Fibroblast of the conjunctiva (primary cell): ENCODE measurements around the gene C5.
"Not testable (repeated sequence)": the region's sequence is repeated elsewhere in the genome, so short reads cannot be mapped to it uniquely, and the experiment has no call there.

Experiments used
- DNase-seq: peaks from one replicate; pipeline ENCODE4 v3.0.0-alpha.2; 2010; ENCODE audit warnings: low read depth

Gene C5

DNA sequence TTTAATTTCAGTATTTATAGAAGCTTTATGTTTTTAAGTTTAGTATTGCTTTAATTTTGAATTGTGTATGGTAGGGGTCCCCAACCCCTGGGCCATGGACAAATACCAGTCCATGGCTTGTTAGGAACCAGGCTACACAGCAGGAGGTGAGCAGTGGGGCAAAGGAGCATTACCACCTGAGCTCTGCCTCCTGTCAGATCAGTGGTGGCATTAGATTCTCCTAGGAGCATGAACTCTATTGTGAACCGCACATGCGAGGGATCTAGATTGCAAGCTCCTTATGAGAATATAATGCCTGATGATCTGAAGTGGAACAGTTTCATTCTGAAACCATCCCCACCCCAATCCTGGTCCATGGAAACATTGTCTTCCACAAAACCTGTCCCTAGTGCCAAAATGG, 1.9 kb downstream of the C5 start:
- no peak for DNase-seq

DNA sequence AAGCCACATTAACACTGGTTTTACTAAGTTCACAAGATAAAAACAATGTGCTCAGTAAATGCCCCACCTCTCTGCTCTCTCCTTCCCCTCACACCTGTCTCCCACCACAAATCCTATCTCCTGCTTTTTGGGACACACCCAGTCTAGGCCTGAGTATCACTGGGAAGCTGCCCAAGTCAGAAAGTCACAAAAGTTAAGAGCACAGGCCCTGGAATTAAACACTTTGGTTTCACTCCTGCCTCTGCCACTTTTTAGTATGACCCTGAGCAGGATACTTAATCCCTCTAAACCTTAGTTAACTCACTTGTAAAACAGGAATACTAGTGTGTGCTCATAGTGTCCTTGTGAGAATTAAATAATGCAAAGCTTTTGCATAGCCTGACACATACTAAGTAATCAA, 11.3 kb downstream of the C5 start:
- no peak for DNase-seq

DNA sequence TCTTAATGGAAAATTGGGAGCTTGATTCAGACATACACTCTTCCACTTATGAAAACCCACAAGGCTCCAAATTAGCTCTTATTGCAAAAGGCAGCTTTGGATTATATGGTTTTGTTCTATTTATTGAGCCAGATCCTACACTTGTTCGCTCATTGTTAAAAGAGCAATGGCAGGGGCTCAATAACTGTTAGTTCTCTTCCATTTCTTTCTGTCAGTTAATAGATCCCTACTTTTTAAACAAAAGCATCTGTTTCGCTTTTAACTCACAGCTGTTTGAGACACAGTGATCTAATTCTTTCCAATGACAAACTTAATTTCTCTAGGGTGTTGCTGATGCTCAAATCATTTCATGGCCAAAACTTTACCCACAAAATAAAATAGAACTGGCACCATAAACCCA, 11.7 kb downstream of the C5 start:
- DNase-seq: no peak

DNA sequence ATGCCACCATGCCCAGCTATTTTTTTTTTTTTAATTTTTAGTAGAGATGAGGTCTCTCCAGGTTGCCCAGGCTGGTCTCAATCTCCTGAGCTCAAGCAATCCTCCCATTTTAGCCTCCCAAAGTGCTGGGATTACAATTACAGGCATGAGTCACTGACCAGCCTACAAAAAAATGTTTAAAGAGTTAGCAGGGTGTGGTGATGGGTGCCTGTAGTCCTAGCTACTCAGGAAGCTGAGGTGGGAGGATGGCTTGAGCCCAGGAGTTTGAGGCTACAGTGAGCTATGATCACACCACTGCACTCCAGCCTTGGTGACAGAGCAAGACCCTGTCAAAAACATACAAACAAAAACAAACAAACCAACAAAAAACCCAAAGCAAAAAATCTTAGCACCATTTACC, 14.4 kb downstream of the C5 start:
- DNase-seq: not testable (repeated sequence)

DNA sequence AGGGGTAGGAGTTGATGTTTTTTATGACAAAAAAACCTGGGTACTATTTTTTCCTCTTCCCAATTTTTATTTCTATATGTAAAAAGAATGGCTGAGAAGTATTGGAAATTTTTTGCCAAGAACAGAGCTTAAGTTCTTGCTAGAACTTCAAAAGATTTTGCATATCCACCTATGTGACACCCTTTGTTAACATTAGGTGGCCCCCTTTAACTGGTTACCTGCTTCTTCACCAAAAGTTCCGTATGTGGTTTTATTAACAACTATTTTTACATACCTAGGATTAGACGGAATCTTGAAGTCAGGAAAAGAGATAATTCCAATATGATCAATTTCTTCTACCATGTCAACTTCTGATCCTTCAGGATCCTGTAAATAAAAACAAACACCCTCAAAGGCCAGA, 15.5 kb downstream of the C5 start:
- no peak for DNase-seq

DNA sequence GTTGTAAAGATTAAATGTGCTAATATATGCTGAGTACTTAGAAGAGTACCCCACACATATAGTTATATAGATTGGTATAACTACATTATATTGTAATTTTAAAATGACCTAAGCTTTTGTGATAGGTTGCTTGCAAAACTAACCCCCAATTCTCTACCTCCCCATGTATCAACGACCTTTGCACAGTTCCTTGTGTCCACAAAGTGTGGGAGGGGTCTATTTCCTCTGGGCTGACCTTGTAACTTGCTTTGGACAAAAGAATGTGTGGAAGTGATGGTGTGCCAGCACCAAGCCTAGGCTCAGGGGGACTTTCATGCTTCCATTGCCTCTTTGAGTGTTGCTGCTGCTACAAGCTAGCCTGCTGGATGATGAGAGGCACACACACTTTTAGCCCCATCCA, 20.6 kb downstream of the C5 start:
- no peak for DNase-seq

DNA sequence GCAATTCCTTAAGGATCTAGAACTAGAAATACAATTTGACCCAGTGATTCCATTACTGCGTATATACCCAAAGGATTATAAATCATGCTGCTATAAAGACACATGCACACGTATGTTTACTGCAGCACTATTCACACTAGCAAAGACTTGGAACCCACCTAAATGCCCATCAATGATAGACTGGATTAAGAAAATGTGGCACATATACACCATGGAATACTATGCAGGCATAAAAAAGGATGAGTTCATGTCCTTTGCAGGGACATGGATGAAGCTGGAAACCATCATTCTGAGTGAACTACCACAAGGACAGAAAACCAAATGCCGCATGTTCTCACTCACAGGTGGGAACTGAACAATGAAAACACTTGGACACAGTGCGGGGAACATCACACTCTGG, 21.8 kb downstream of the C5 start:
- DNase-seq: not testable (repeated sequence)

DNA sequence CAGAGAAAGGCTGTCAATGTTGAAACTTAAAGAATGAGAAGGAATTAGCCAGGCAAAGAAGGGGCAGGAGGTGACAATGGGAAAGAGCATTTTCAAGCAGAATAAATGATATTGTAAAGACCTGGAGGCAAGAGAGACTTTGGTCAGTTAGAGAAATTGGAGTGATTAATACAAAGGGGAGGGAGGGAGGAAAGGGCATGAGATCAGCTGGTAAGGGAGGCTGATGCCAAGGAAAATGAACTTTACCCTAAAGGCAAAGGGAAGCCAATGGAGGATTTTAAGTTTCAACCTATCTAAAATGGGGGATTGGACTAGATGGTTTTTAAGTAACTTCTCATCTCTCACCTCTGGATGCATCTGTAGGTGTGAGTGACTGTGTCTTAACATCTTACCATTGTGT, 23.3 kb downstream of the C5 start:
- no peak for DNase-seq

DNA sequence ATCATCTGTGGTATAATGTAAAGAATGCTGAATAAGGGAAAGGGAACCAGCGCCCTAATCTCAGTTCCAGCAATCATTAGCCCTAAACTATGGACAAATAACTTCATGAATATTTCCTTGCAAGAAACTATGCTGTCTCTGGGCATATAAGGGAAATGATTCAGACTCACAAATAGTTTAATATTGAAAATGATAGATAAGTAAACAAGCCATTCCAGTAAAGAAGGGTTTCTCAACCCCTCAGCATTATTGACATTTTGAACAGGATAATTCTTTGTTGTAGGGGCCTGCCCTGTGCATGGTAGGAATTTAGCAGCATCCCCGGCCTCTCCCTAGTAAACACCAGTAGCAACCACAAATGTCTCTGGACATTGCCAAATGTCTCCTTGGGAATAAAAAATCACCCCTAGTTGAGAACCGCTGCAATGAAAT, 23.8 kb downstream of the C5 start:
- peak; percentile 4 for DNase-seq

DNA sequence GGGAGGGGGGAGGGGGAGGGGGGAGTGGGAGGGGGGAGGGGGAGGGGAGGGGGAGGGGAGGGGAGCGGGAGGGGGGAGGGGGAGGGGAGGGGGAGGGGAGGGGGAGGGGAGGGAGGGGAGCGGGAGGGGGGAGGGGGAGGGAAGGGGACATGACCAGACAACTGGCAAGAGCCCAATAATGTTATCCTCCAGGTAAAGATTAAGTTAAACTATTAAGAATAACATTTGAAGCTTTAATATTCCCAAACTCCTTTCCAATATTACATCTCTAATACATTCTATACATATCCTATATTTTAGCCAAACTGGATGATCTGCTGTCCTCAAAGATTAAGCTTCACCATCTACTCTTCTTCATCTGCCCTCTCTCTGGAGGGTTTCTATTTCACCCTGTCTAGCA, 25.8 kb downstream of the C5 start:
- no peak for DNase-seq

DNA sequence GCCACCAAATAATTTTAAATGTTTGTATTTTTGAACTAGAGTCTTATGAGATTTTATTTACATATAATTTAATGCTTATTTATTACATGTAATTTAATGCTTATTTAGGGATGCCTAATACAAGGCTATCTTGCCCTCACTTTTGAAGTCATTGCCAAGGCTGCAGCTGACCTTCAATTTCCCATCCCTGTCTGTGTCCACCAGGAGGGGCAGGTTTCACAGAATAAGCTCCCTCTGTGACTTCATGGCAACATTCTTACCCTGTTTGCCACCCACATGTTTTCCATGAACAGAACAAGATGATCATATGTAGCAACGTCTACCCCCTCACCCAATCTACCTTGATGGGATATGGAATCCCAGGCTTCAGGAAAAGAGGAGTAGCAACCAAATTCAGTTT, 27.0 kb downstream of the C5 start:
- DNase-seq: no peak

DNA sequence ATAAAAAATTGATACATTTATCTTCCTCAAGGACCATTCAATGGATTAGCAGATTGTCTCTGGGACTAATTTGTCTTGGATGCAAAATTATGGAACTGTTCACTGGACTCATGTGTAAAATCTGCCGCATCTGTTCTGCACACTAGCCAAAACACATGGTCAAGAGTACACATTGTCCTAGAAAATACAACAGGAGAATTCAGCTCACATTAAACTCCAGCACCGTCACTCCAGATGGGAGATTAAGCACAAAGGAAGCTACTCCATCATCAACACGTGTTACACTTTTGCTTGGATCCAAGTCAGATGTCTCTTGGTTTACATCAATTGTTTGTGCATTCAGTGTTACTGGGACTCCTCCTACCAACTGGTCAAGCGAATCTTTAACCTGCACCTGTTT, 28.8 kb downstream of the C5 start:
- DNase-seq: peak; percentile 59

DNA sequence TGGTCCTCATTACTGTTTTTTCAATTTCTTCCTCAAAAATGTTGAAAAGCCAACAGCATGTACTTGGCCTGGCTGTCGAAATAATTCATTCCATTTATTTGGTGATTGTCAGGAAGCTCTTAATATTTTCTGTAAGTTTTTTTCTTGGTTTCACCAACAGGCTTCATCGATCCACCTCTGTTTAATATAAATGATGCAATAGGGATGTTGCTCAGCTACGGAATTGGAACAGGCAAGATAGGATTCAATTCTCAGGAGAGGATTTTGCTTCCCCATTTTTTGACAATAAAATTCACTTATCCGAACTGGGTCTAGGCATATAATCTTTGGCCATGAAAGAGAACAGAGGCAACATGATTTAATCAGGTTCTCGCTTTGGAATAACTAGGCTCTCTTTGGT, 30.8 kb downstream of the C5 start:
- DNase-seq: no peak

DNA sequence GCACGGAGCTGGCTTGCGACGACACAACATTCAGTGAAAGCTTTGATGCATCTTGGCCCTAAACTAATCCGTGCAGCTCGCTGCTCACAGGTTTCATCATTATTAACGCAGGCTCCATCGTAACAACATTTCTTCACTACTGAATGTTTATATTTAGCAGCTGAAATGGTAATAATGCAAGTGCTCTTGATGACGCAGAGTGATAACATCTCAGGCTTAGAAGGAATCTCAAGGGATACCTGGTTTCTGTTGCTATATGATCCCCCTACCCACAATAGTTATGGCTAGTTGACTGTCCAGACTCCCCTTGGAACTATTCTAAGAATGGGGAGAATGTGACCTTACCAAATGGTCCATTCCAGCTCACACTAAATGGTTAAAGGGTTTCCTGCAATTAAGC, 36.2 kb downstream of the C5 start:
- no peak for DNase-seq

DNA sequence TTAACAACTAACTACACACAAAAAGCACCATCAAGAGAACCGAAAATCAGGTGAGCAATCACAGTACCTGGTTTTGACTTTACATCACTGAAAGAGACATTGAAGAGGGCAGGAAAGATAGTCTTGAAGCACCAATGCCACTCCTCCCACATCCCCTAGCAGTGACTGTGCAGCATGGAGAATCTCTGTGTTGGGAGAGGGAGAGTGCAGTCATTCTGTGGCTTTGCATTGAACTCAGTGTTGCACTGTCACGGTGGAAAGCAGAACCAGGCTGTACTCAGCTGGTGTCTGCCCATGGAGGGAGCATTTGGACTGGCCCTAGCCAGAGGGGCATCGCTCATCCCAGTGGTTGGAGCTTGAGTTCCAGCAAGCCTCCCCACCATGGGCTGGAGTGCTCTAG, 40.4 kb downstream of the C5 start:
- DNase-seq: no peak

DNA sequence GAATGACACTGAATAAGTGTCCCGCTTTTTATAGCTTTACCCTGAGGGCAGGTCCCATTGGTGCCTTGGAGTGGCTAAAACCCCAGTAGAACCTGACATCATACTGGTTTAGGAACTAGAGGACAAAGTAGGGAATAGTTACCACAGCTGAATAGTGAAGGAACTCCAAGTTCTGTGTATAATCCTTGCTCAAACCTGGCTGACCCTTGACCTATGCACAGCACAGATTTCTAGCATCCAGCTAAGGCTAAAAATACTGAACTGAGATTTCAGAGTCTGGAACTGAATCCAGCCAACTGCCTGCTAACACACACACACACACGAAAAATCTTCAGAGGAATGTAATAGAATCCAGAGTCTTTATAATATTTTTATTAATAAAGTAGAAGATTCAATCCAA, 50.8 kb downstream of the C5 start:
- no peak for DNase-seq

DNA sequence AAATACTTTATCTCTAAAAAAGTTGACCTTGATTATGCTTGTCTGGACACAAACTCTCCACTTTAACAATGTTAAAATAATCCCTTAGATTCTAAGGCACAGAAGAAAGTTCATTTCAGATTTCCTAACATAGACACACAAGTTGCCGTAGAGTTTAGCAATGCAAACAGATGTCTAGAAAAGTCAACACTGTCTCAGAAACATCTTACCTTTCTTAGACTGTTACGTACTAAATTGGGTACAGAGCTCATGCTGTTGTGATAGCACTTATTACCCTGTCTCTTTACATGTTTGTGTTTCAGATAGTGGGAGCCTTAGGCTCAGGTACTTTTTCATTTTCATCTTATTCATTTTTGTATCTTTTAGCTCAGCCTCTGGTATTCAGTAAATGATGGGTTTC, 52.0 kb downstream of the C5 start:
- DNase-seq: no peak

DNA sequence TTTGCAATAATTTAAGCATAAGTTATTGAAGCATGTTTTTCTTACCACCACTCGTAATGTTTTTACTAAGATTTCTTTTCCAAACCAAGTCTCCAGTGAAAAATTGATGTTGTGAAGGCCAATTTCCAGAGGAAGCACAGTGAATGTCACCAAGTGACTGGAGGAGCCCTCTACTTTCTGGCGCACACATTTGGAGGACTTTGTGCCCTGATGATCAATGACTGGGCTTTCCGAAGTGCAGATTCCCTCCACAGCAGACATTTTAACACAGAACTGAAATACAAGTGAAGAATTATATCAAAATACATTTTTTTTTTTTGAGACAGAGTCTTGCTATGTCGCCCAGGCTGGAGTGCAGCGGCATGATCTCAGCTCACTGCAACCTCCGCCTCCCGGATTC, 52.6 kb downstream of the C5 start:
- no peak for DNase-seq

DNA sequence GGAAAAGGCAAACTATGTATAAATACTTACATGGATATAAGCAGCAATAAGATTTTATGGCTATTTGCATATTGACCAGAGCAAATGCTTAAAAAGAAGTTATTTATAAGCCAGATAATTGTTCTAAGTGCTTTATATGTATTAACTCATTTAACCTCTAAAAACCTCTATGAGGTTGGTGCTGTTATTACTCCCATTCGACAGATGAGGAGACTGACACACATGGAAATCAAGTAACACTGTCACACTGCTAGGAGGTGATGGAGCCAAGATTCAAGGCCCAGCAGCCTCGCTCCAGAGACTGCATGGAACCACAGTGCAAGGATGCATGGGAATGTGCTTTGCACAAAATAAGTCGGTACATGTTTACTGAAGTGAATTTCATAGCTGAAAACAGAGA, 53.7 kb downstream of the C5 start:
- no peak for DNase-seq

DNA sequence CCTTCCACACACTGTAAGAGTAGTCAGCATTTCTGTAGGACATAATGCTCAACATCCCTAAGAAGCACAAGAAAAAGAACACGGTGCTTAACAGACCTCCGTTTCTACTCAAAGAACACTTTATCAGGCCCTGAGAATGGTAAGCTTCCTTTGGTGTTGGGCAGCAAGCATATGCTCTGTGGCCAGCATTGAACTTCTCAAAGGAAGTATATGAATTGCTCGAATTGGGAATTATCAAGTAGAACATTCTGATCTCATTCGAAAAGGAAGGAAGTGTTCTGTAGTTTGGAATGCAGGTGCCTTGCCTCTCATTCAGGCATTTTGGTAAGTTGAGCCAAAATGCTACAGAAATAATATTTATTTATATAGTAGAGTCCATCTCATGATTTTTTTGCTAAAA, 61.0 kb downstream of the C5 start:
- DNase-seq: no peak

DNA sequence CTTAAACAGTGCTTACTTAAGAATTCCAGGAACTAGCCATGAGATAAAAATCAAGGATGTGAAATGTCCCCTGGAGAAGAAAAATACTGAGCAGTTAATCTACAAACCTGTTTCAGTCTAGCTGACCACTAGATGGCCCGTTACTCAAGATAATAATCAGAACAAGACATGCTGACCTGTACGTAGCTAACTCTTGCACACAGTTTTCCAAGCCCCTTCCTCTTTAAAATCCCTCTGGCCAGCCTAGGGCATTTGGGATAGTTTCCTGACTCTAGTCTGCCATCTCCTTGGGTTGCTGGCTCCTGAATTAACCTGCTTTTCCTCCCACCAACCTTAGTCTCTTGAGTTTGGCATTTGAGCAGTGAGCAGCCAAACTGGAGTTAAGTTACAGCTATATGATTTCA, 64.3 kb downstream of the C5 start:
- peak; percentile 51 for DNase-seq

DNA sequence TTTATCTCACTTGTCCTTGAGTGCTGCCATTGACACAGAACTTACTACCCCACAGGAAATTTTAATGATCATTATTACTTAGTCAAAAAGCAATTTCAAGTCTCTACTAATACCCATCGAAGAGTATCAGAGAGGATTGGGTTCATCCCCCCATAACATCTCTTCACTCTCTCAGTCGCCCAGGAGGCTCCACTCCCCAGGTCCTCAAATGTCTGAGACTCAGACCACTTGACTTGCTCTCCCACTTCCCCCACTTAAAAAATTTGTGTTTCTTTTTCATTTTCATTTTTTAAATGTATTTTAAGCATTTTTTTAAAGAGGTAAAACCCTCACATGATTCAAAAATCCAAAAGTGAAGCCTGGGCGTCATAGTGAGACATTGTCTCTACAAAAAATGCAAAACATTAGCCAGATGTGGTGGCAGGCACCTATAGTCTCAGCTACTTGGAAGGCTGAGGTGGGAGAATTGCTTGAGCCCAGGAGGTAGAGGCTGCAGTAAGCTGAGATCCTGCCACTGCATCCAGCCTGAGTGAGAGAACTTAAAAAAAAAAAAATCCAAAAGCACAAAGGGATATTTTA, 66.7 kb downstream of the C5 start:
- no peak for DNase-seq

DNA sequence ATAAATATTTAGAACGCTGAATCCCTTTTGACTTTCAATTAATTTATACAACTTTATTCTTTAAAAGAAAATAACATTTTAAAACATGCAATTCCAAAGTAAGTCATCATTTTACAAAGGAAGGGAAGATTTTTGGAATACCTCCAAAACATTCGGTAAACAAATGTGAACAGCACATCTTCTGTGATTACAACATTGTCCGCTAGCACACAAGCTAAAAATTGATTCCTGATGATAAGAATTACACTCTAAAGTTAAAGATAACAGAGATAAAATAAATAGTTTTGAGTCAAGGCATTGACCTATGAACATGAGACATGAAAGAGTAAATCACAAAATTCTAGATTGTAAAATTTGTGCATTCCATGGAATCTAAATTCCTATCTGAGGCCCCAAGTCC, 67.2 kb downstream of the C5 start:
- DNase-seq: peak; percentile 21

DNA sequence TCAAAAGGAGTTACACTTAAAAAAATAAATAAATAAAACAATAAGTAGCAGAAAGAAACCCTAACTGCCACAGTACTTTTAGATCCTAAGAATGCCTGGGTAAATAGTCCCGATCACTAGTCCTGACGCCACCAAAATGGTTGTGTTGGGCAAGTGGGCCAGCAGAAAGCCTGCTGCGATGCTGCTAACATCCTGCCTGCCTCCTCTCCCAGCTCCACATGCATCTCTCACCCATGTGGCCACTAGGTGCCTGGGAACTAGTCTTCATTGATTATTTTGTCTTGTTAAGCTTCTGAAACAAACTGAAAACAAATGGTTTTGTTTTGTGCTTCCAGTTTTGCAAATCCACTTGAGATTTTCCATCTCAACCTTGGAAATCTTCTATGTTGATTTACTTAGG, 69.1 kb downstream of the C5 start:
- DNase-seq: no peak

DNA sequence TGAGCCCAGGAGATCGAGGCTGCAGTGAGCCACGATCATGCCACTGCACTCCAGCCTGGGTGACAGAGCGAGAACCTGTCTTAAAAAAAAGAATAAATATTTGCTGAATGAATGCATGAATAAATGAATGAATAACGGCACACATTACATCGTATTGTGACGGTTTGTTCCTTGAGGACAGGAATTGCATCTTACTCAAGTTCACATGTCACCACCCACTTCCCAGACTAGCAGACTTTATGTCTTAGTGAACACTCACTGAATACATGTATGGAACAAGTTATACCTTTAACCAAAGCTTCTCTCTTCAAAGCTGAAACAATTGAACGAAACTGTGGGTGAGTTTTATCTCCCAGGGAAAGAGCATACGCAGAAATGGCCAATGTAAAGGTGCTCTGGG, 70.3 kb downstream of the C5 start:
- no peak for DNase-seq
